ENCODE results near the gene CADPS.

Gene CADPS

GRCh38 chr3:62550439-62550838 is 324.8 kb downstream of the CADPS start:
- DNase-seq: no peak

- no peak for DNase-seq
Measured at GRCh38 chr3:62548528-62549205, 326.5 kb downstream of the CADPS start.

GRCh38 chr3:62546266-62546665 is 328.9 kb downstream of the CADPS start:
- no peak for DNase-seq

GRCh38 chr3:62542185-62542584 is 333.0 kb downstream of the CADPS start:
- DNase-seq: no peak

- DNase-seq: no peak
Measured at GRCh38 chr3:62539762-62540161, 335.5 kb downstream of the CADPS start.

GRCh38 chr3:62538691-62539356 is 336.4 kb downstream of the CADPS start:
- no peak for DNase-seq

- DNase-seq: no peak
Measured at GRCh38 chr3:62534326-62534725, 340.9 kb downstream of the CADPS start.

GRCh38 chr3:62532796-62533195 is 342.4 kb downstream of the CADPS start:
- no peak for DNase-seq

- DNase-seq: no peak
Measured at GRCh38 chr3:62531981-62532380, 343.2 kb downstream of the CADPS start.

GRCh38 chr3:62531493-62531892 is 343.7 kb downstream of the CADPS start:
- no peak for DNase-seq

GRCh38 chr3:62529230-62529629 is 346.0 kb downstream of the CADPS start:
- no peak for DNase-seq

GRCh38 chr3:62527474-62527873 is 347.7 kb downstream of the CADPS start:
- DNase-seq: no peak

GRCh38 chr3:62525281-62525680 is 349.9 kb downstream of the CADPS start:
- no peak for DNase-seq

GRCh38 chr3:62523672-62524071 is 351.5 kb downstream of the CADPS start:
- no peak for DNase-seq

- DNase-seq: no peak
Measured at GRCh38 chr3:62521464-62522105, 353.6 kb downstream of the CADPS start.

- DNase-seq: no peak
Measured at GRCh38 chr3:62503516-62503915, 371.7 kb downstream of the CADPS start.

GRCh38 chr3:62502315-62503300 is 372.6 kb downstream of the CADPS start:
- no peak for DNase-seq

- no peak for DNase-seq
Measured at GRCh38 chr3:62501289-62501668, 373.9 kb downstream of the CADPS start.

- DNase-seq: no peak
Measured at GRCh38 chr3:62500556-62501288, 374.5 kb downstream of the CADPS start.

- DNase-seq: no peak
Measured at GRCh38 chr3:62497156-62497555, 378.1 kb downstream of the CADPS start.

GRCh38 chr3:62496503-62496902 is 378.7 kb downstream of the CADPS start:
- DNase-seq: no peak

- DNase-seq: no peak
Measured at GRCh38 chr3:62493109-62493801, 382.0 kb downstream of the CADPS start.

Measured in CD4-positive, alpha-beta T cell treated with Interleukin-1 beta for 1 hour (primary cell).